GM18868 (cell line): ENCODE data around the gene CYP27C1.
"Not testable (repeated sequence)": the region's sequence is repeated elsewhere in the genome, so short reads cannot be mapped to it uniquely, and the experiment has no call there.

Experiments
- ATAC-seq: cut with Tn5 transposase; IDR thresholded peaks from one replicate; pipeline ENCODE4 v1.9.1; 2021; ENCODE audit warnings: mild to moderate bottlenecking, moderate library complexity; ENCODE audit not compliant: unreplicated experiment

CYP27C1 gene

GRCh38 chr2:127220102-127220767 lies at the start of gene CYP27C1:
Gene CYP27C1, minus strand, starts transcription at chr2:127220299. Its CDS starts 29 bp downstream, at chr2:127220270.
- ATAC-seq: no peak

GRCh38 chr2:127261804-127262406 lies 41.8 kb upstream of the CYP27C1 start:
- ATAC-seq: no peak

GRCh38 chr2:127259355-127259754 lies 39.3 kb upstream of the CYP27C1 start:
- no peak for ATAC-seq

GRCh38 chr2:127256866-127257265 lies 36.8 kb upstream of the CYP27C1 start:
- ATAC-seq: no peak

- ATAC-seq: no peak
These were observed 36.3 kb upstream of the CYP27C1 start for GRCh38 chr2:127256381-127256780.

GRCh38 chr2:127255721-127256120 lies 35.6 kb upstream of the CYP27C1 start:
- no peak for ATAC-seq

GRCh38 chr2:127255146-127255545 lies 35.0 kb upstream of the CYP27C1 start:
- ATAC-seq: no peak

- ATAC-seq: no peak
These were observed 34.4 kb upstream of the CYP27C1 start for GRCh38 chr2:127254386-127254981.

GRCh38 chr2:127241184-127241583 lies 21.1 kb upstream of the CYP27C1 start:
- not testable (repeated sequence) for ATAC-seq

GRCh38 chr2:127239395-127239794 lies 19.3 kb upstream of the CYP27C1 start:
- no peak for ATAC-seq

GRCh38 chr2:127237768-127238167 lies 17.7 kb upstream of the CYP27C1 start:
- ATAC-seq: not testable (repeated sequence)

- ATAC-seq: no peak
These were observed 15.1 kb upstream of the CYP27C1 start for GRCh38 chr2:127235082-127235702.

- ATAC-seq: no peak
These were observed 13.6 kb upstream of the CYP27C1 start for GRCh38 chr2:127233710-127234109.

- ATAC-seq: no peak
These were observed 11.2 kb upstream of the CYP27C1 start for GRCh38 chr2:127231130-127231865.

- no peak for ATAC-seq
These were observed 9.5 kb upstream of the CYP27C1 start for GRCh38 chr2:127229555-127229954.

- no peak for ATAC-seq
These were observed 8.0 kb upstream of the CYP27C1 start for GRCh38 chr2:127228102-127228501.

- ATAC-seq: not testable (repeated sequence)
These were observed 7.2 kb upstream of the CYP27C1 start for GRCh38 chr2:127227264-127227660.

- peak; percentile 97 for ATAC-seq
These were observed 6.6 kb upstream of the CYP27C1 start for GRCh38 chr2:127226520-127227263.

GRCh38 chr2:127226132-127226519 lies 6.0 kb upstream of the CYP27C1 start:
- no peak for ATAC-seq

GRCh38 chr2:127225186-127225960 lies 5.3 kb upstream of the CYP27C1 start:
- ATAC-seq: no peak
